GM18502 (cell line): ENCODE measurements around the gene AXIN1.
"Not testable (repeated sequence)": the region's sequence is repeated elsewhere in the genome, so short reads cannot be mapped to it uniquely, and the experiment has no call there.

Experiments used
- ATAC-seq: cut with Tn5 transposase; IDR thresholded peaks from one replicate; pipeline ENCODE4 v1.9.1; 2021; ENCODE audit warnings: mild to moderate bottlenecking; ENCODE audit not compliant: unreplicated experiment, poor library complexity

AXIN1 gene

DNA sequence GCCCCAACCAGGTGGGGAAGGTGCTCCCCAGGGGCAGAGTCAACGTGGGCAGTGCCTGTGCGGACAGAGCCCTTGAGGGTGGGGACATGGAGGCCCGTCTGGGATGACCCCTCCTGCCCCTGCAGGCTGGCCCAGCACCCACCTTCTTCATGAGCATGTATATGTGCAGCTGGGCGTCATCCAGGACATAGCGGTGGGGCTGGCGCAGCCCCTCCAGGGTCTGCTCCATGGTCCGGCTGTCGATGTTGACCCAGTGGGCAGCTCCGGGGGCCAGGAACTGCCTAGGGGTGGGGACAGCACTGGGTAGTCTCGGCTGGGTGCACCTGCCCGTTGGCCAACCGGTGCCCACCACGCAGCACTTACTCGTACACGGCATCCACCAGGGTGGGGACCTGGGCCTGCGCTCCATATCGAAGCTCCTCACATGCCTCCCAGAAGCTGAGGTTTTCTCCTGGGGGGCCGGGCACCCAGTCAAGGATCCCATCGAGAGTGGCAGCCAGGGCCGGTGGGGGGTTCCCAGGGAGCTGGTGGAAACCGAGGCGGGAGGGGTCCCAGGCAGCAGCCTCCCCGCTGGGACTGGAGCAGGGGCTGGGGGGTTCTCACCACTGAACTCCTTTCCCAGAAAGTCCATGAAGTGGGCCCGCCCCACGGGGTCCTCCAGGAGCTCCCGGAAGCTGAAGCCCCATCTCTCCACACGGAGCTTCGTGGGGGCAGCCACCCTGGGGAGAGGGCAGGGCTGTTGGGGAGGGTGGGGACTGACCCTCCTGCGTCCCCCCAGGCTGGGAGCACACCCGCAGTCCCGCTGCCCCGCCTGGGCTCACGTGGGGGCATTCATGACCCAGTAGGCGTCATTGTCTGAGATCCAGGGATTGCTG is 81.9 kb downstream of the AXIN1 start:
- no peak for ATAC-seq

DNA sequence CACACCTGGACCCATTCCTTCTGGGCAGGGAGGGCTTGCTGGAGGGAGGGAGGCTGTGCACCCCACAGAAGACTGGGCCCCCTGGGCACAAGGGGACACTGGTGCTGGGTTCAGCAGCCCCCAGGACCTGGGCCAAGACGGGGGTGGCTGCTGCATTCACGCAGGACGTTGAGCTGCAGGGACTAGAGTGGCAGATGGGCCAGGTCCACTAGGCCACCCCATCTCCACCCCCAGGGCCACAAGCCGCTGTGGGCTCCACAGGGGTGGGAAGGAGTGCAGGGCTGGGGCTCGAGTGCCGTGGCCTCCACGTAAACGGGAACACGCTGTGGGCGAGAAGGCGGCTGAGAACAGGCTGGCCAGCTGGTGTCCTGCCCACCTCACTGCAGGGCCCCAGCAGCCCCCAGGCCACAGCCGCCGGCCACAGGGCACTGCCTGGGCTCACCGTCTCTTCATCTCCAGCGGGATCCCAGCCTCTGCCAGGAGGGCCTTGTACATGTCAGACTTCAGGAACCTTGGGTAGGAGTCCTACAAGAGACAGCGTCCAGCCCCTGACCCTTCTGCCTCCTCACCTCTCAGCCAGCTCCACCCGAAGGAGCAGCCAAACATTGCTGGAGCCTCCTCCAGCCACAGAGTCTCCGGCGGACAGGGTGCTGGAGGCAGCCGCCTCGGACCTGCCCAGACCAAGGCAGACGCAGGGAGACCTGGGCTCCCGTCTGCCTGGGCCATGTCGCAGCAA is 83.3 kb downstream of the AXIN1 start:
- ATAC-seq, result no peak

DNA sequence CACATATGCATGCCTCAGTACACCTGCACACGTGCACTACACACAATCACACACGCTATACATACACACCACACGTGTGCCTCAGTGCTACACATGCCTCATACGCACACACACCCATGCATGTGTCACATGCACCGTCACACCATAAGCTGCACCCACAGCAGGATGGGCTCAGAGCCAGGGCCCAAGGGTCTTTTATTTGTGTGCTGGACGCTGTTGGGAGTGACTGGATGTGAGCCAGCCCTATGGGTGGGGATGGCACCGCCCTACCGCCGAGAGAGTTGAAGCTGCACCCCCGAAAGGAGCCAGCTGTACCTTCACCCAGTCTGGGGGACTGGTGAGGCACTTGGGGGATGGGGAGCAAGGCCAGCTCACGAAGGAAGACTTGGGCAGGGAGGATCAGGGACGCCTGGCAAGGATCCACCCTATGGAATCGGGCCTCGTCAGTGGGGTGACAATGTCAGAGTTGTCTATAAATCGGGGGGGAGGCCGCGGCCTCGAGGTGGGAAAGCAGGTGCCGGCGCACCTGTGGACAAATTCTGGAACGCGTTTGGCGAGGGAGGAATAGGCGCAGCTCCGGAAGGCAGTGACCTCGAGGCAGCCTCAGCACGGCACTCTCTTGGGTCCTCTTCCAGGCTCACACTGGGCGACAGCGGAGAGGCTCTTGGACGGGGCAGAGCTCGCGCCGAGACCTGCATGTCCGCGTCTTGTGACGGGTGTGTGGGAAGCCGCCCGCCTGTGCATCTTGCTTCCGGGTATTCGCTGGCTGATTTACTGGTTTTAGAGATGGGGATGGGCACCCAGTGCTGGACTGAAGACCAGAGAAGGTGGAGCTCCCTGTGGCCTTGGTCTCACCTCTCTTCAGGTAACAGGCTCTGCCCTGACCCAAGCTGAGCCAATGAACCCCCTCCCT is 84.1 kb downstream of the AXIN1 start:
- no peak for ATAC-seq

DNA sequence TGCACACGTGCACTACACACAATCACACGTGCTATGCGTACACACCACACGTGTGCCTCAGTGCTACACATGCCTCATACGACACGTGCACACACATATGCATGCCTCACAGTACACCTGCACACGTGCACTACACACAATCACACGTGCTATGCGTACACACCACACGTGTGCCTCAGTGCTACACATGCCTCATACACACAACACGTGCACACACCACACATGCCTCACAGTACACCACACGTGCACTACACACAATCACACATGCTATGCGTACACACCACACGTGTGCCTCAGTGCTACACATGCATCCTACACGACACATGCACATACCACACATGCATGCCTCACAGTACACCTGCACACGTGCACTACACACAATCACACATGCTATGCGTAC is 85.0 kb downstream of the AXIN1 start:
- not testable (repeated sequence) for ATAC-seq

DNA sequence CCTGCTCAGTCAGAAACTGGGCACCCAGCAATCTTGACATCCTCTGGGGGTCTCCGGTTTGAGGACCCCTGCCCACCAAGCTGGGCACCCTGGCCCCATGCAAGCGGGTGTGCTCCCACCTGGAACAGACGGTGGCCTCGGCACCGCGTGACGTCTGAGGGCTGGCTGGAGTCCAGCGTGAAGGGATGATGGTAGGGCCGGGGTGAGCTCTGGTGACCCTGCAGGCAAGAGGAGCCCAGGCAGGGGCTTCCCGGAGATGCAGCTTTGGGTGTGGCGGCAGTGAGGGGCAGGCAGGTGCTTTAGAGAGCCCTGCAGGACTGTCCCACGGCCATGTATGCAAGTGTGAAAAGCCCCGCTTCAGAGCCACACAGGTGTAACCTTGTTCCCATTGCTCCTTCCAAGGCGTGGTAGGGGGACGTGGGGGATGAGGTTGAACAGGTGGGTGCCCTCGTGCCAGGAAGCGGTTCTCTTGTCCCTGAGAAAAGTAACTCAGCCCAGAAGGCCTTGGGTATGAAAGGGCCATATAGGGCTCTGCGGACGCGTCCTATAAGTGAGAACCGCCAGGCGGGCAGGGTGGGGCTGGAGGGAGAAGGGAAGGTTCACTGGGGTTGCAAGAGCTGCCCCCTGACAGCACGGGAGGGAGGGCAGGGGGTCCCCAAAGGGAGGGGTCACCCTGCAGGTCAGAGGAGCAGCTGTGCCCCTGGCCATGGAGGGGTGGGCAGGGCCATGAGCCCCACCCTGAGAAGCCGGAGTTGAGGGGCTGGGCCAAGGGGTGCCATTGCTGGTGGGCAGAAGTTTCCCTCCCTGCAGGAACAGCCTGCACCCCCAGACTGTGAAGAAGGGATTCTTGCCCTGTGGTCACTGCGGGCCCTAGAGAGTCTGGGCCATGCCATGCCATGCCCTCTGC is 86.0 kb downstream of the AXIN1 start:
- no peak for ATAC-seq

DNA sequence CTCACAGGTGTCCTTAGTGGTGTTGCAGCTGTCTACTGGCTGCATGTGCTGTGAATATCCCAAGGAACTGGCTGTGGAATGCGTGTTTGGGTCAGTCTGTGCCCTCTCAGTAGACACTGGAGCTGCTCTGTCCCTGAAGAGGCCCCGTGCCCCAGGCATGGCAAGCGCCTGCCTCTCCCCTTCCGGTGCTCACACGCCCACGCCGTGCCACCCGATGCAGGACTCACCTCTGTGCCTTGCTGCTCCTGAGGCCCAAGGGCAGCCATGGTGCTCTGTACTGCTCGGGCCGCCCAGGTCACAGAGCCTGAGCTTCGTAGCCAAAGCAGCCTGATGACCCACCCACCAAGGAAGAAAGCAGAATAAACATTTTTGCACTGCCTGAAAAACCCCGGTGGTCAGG is 86.8 kb downstream of the AXIN1 start:
- no peak for ATAC-seq

DNA sequence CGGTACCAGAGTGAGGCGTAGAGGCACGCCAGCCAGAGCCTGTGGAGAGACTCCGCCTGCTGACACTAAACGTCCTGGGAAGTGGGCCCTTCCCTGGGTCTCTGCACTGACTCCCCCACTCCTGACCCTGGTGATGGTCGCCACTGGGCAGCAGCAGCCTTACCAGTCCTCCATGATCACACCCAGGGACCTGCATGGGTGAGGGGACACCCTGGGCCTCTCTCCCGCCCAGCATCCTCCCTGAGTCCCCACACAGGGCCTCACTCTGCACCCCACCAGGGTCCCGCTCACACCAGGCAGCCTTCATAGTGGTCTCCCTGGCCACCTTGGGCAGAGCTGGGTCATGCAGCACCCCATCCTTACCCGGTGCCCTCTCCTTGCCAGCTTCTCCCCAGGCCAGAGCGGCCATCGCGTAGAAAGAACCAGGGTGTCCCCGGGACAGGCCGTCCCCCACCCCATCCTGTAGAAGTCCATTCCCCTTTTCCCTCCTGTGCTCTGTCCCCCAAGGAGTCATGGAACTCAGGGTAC is 87.5 kb downstream of the AXIN1 start:
- ATAC-seq, result no peak

DNA sequence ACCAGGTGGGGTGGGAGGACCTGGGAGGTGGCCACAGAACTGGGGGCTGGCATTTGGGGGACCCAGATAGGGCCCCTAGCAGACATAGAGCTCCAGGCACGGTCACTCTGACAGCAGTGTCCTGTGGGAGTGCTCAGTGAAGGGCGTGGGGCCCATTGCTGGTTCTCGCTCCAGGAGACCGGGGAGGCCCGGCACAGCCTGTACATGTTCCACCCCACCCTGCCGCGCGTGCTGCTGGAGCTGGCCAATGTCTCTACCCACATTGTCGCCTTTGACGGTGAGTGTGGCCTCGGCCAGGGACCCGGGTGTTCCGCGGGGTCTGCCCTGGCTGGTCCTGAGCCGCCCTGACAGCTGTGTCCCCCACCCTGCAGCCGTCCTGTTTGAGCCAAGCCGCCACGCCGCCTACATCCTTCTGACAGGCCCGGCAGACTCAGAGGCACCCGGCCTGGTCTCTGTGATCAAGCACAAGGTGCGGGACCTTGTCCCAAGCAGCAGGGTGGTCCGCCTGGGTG is 88.0 kb downstream of the AXIN1 start:
- no peak for ATAC-seq

DNA sequence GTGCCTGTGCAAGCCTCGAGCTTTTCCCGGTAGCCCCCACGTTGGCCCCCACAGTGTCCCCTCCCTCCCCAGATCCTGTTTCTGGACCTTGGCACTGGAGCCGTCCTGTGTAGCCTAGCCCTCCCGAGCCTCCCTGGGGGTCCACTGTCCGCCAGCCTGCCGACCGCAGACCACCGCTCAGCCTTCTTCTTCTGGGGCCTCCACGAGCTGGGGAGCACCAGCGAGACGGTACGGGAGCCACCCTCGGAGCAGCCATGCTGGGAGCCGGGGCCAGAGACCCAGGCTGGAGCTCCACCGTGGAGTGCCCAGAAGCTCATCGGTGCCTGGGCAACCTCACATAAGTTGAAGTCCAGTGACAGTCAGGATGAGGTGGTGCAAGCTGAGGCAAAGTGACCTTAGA is 88.6 kb downstream of the AXIN1 start:
- ATAC-seq, result no peak

DNA sequence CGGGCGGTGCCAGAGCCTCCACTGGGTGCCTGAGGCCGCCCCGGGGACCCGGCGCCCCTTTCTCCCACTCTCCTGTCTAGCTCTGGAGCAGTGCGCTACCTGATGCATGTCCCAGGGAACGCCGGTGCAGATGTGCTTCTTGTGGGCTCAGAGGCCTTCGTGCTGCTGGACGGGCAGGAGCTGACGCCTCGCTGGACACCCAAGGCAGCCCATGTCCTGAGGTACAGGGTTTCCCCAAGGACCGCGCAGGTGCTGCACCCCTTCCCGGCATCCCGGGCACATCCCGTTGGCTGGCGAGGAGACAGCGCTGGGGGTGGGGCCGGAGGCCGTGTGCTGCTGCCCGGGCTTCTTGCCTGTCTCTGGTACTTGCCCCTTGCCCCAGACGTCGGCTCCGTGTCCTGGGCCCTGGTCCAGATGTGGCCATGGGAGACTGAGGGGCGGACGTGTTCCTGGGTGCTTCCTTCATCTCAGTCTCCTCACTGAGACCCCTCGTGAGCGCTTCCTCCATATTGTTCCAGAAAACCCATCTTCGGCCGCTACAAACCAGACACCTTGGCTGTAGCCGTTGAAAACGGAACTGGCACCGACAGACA is 89.2 kb downstream of the AXIN1 start:
- no peak for ATAC-seq

DNA sequence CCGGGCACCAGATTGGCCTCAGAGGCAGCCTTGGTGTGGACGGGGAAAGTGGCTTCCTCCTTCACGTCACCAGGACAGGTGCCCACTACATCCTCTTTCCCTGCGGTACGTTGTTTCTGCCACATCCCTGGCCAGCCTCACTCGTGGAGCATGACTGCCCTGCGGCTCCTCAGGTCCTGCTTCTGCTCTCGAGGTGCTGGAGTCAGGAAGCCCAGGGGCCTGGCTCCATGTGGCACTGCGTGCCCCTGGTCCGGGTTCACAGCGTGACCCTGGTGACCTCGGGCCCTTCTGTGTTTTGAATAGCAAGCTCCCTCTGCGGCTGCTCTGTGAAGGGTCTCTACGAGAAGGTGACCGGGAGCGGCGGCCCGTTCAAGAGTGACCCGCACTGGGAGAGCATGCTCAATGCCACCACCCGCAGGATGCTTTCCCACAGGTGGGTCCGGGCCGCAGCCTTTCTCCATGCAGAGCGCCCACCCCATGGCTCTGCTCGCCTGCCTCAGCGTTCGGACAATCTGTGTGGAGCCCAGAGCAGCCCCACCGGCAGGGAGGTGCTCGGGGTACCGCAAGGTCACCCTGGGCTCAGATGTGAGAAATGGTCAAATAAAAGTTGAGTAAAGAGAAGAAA is 90.3 kb downstream of the AXIN1 start:
- ATAC-seq, result no peak

DNA sequence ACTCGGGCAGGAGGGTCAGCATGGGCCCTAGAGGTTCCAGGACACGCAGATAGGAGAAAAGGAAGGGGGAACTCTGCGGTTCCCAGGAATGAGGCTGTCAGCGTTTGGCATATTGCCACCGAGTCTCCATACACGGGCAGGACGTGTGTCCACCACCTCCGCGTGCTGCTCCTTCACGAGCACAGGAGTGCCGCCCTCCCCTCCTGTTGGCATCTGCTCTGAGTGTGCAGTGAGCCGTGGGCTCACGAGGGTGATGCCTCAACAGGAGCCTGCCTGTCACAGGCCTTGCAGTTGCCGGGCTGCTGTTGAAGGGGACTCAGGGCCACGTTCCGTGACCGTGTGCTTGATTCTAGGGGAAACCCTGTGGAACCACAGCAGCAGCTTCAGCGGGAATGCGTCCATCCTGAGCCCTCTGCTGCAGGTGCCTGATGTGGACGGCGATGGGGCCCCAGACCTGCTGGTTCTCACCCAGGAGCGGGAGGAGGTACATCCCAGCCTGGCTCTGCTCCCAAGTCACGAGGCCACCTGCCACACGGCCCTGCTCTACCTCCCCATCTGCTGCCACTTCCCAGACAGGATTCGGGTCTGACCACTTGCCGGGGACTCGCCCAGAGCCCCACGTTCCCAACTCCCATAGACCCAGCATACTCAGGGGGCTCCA is 91.4 kb downstream of the AXIN1 start:
- ATAC-seq, result no peak

DNA sequence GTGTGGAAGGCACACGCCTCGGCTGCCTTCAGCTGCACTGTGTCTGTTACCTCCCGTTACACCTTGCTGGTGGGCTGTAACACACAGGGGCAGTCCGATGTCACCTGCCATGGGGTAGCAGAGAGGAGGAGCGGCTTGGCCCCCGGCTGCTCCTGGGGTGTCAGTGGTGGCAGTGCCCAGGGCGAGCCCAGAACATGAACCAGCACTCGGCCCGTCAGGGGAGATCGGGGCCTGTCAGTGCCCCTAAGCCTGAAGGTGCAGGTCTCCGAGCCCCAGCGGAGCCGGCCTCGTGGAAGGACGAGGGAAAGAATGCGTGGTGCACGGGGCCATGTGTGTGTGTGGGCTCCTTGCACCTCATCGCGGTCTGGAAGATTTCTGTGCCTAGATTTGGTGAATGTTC is 92.2 kb downstream of the AXIN1 start:
- no peak for ATAC-seq

DNA sequence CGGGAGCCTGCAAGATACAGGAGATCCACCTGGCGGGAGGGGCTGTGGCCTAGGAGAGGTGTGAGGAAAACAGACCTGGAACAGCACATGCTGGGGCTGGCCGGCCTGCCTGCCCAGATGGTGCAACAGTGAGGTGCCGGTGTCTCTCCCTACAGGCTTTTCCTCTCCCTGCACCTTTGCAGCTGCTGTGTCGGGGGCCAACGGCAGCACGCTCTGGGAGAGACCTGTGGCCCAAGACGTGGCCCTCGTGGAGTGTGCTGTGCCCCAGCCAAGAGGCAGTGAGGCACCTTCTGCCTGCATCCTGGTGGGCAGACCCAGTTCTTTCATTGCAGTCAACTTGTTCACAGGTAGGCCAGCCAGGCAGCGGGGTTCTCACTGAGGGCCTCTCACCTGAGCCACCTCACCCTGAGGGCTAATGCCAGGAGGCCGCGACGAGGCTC is 92.7 kb downstream of the AXIN1 start:
- no peak for ATAC-seq

DNA sequence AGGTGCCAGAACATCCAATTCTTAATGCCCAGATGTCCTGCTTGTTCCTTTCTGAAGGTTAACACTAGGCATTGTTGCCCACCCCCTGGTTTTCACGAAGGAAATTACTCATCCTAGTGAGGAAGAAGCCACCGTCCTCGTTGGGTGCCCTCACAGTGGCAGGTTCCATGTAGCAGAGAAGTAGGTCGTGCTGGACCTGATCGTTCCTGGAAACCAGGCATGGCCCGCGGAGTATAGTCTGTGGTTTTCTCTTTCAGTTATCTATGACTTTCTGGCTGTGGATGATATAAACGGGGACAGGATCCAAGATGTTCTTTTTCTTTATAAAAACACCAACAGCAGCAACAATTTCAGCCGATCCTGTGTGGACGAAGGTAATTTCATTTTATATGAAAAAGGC is 93.3 kb downstream of the AXIN1 start:
- no peak for ATAC-seq

DNA sequence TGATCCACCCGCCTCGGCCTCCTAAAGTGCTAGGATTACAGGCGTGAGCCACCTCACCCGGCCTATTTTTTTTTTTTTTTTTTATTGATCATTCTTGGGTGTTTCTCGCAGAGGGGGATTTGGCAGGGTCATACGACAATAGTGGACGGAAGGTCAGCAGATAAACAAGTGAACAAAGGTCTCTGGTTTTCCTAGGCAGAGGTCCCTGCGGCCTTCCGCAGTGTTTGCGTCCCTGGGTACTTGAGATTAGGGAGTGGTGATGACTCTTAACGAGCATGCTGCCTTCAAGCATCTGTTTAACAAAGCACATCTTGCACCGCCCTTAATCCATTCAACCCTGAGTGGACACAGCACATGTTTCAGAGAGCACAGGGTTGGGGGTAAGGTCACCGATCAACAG is 94.4 kb downstream of the AXIN1 start:
- not testable (repeated sequence) for ATAC-seq

DNA sequence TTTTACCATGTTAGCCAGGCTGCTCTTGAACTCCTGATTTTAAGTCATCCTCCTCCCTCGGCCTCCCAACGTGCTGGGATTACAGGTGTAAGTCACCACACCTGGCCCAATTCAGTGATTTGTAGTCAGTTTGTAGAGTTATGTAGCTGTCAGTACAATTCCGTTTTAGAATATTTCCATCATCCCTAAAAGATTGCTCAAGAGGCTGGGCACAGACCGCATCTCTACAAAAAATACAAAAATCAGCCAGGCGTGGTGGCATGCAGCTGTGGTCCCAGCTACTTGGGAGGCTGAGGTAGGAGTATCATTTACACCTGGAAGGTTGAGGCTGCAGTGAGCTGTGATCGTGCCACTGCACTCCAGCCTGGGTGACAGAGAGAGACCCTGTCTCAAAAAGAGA is 97.3 kb downstream of the AXIN1 start:
- ATAC-seq, result no peak

DNA sequence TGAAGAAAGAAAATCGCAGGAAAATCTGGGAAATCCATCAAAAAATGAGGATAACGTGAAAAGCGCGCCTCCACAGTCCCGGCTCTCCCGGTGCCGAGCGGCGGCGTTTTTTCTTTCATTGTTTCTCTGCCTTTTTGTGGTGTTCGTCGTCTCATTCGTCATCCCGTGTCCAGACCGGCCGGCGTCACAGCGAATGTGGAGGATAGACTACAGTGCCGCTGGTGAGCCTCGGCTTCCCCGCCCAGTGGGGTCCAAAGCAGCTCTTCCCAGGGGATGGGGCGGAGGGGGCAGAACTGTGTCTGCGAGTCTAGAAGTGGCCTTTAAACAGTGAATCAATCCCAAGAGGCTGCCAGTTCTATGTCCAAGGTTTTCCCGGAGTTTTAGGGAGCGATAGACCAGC is 98.1 kb downstream of the AXIN1 start:
- ATAC-seq, result no peak
